GM21737 (cell line): ENCODE measurements around the gene ZFP1.

Source experiments
- ATAC-seq: cut with Tn5 transposase; IDR thresholded peaks from one replicate; pipeline ENCODE4 v1.9.1; 2021; ENCODE audit warnings: mild to moderate bottlenecking, moderate library complexity; ENCODE audit not compliant: unreplicated experiment

ZFP1 gene

GRCh38 chr16:75147968-75148310 lies 385 bp upstream of the ZFP1 start:
- no peak for ATAC-seq

- no peak for ATAC-seq
These were observed 3.5 kb downstream of the ZFP1 start for GRCh38 chr16:75151798-75152197.

- ATAC-seq, result no peak
These were observed 4.3 kb downstream of the ZFP1 start for GRCh38 chr16:75152635-75153034.

GRCh38 chr16:75160386-75160785 lies 12.1 kb downstream of the ZFP1 start:
- ATAC-seq, result no peak

- ATAC-seq, result no peak
These were observed 21.6 kb downstream of the ZFP1 start for GRCh38 chr16:75169899-75170405.

GRCh38 chr16:75172578-75172977 lies 24.3 kb downstream of the ZFP1 start:
- ATAC-seq, result no peak

- no peak for ATAC-seq
These were observed 26.8 kb downstream of the ZFP1 start for GRCh38 chr16:75175074-75175473.

GRCh38 chr16:75176926-75177325 lies 28.6 kb downstream of the ZFP1 start:
- no peak for ATAC-seq

GRCh38 chr16:75179208-75179607 lies 30.9 kb downstream of the ZFP1 start:
- ATAC-seq, result no peak

- no peak for ATAC-seq
These were observed 33.3 kb downstream of the ZFP1 start for GRCh38 chr16:75181630-75182029.

- ATAC-seq, result no peak
These were observed 40.6 kb downstream of the ZFP1 start for GRCh38 chr16:75188832-75189477.

GRCh38 chr16:75189638-75190245 lies 41.4 kb downstream of the ZFP1 start:
- ATAC-seq, result no peak

GRCh38 chr16:75192606-75193264 lies 44.4 kb downstream of the ZFP1 start:
- no peak for ATAC-seq

- ATAC-seq, result no peak
These were observed 44.9 kb downstream of the ZFP1 start for GRCh38 chr16:75193265-75193650.

GRCh38 chr16:75193730-75194444 lies 45.6 kb downstream of the ZFP1 start:
- ATAC-seq, result no peak

- no peak for ATAC-seq
These were observed 47.8 kb downstream of the ZFP1 start for GRCh38 chr16:75195811-75196790.

- no peak for ATAC-seq
These were observed 48.5 kb downstream of the ZFP1 start for GRCh38 chr16:75196836-75197235.

GRCh38 chr16:75197522-75198134 lies 49.3 kb downstream of the ZFP1 start:
- ATAC-seq, result no peak

GRCh38 chr16:75198135-75198600 lies 49.8 kb downstream of the ZFP1 start:
- no peak for ATAC-seq

- ATAC-seq, result no peak
These were observed 53.8 kb downstream of the ZFP1 start for GRCh38 chr16:75202069-75202590.
